Fibroblast of skin of left quadriceps (primary cell): ENCODE measurements around the gene MARCHF3.
"Not testable (repeated sequence)": the region's sequence is repeated elsewhere in the genome, so short reads cannot be mapped to it uniquely, and the experiment has no call there.

Experiments
- DNase-seq, 2 experiments: peaks; one replicate each; pipeline ENCODE4 v3.0.0-alpha.2; 2013; ENCODE audit warnings: low read depth in 2 of 2

Gene MARCHF3

GRCh38 chr5:127051591-127051990 is 21.2 kb upstream of the MARCHF3 start:
- no peak for DNase-seq

GRCh38 chr5:127046343-127047072 is 16.1 kb upstream of the MARCHF3 start:
- no peak for DNase-seq

- DNase-seq, result no peak
Observed at GRCh38 chr5:127042593-127042992, 12.2 kb upstream of the MARCHF3 start.

- no peak for DNase-seq
Observed at GRCh38 chr5:127041571-127041970, 11.2 kb upstream of the MARCHF3 start.

- no peak for DNase-seq
Observed at GRCh38 chr5:127040796-127041520, 10.6 kb upstream of the MARCHF3 start.

GRCh38 chr5:127038550-127038949 is 8.2 kb upstream of the MARCHF3 start:
- no peak for DNase-seq

- DNase-seq, result no peak
Observed at GRCh38 chr5:127031863-127032232, 1.5 kb upstream of the MARCHF3 start.

- DNase-seq, result no peak
Observed at GRCh38 chr5:127031147-127031862, 947 bp upstream of the MARCHF3 start.

GRCh38 chr5:127029581-127030258 is 638 bp downstream of the MARCHF3 start:
- no peak for DNase-seq

GRCh38 chr5:127028822-127029457 is 1.4 kb downstream of the MARCHF3 start:
- no peak for DNase-seq

- no peak for DNase-seq
Observed at GRCh38 chr5:127027539-127027938, 2.8 kb downstream of the MARCHF3 start.

- DNase-seq, result no peak
Observed at GRCh38 chr5:127026166-127026565, 4.2 kb downstream of the MARCHF3 start.

GRCh38 chr5:127025467-127025866 is 4.9 kb downstream of the MARCHF3 start:
- no peak for DNase-seq

- no peak for DNase-seq
Observed at GRCh38 chr5:127024821-127025220, 5.5 kb downstream of the MARCHF3 start.

- DNase-seq, result not testable (repeated sequence)
Observed at GRCh38 chr5:127023552-127024191, 6.7 kb downstream of the MARCHF3 start.

- no peak for DNase-seq
Observed at GRCh38 chr5:127022846-127023245, 7.5 kb downstream of the MARCHF3 start.

- DNase-seq, result no peak
Observed at GRCh38 chr5:127019928-127020327, 10.4 kb downstream of the MARCHF3 start.

- not testable (repeated sequence) for DNase-seq
Observed at GRCh38 chr5:127016722-127017121, 13.6 kb downstream of the MARCHF3 start.

GRCh38 chr5:127015716-127016115 is 14.6 kb downstream of the MARCHF3 start:
- DNase-seq, result no peak

GRCh38 chr5:127014573-127014972 is 15.8 kb downstream of the MARCHF3 start:
- DNase-seq, result no peak

GRCh38 chr5:127013407-127013806 is 17.0 kb downstream of the MARCHF3 start:
- DNase-seq, result no peak
